Peyer's patch (tissue), 4 donors: Measurements from ENCODE around the gene TRAF3.

Source experiments
- CTCF ChIP-seq, 6 experiments: fragments of 450-650 bp in 4 of 6; fragments of 200-600 bp in 2 of 6; sonication (generic) in 1 of 6; IDR thresholded peaks; one replicate each; pipeline ENCODE4 v1.5.1; 2017 to 2019; ENCODE audit warnings: antibody characterized with exemption in 6 of 6, mild to moderate bottlenecking in 3 of 6, moderate library complexity in 1 of 6
- POLR2A ChIP-seq, 2 donors: fragments of 450-650 bp; IDR thresholded peaks; one replicate each; pipeline ENCODE4 v1.5.1; 2017; ENCODE audit warnings: antibody characterized with exemption in 2 of 2, mild to moderate bottlenecking in 2 of 2, moderate library complexity in 2 of 2

GRCh38 chr14:102918438-102918837 lies 141.2 kb downstream of the TRAF3 start:
- no peak for TF ChIP-seq POLR2A (IDR thresholded peaks at IDR 0.05)
- TF ChIP-seq CTCF (IDR thresholded peaks at IDR 0.05), result no peak
